ENCODE measurements around the gene CREB1. TPM values are rescaled to one million over a fixed set of nuclear protein-coding genes. Genes with fewer than 3 reads are reported as not detected.

CREB1 gene
- total RNA-seq, 4 donors from 2014 or later = 56.1 to 105 (median 59.2) TPM

DNA sequence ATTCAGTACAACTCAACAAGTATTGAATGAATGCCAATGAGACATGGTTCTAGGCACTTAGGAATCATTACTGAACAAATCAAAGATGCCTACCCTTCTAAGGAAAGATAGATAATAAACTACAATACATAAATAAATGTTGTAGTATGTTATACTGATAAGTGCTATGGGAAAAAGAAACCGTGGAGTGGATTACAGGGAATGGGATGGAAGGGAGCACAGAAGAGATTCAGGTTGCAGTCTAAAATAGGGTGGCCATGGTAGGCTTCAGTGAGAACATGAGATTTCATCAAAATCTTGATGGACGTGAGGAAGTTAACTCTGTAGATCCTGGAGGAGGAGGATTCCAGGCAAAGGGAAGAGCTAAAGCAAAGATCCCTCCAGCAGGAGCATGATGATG, 17.9 kb upstream of the CREB1 start:
- no peak overlapping the region for H3K27ac ChIP-seq
- H3K4me1 ChIP-seq = no peaks in the 10 kb centered on the region
- H3K36me3 ChIP-seq = no peaks in the 10 kb centered on the region
- H3K4me3 ChIP-seq (replicated peaks in 1 of 3) = no peak overlapping the region
- no peak for DNase-seq
- TF ChIP-seq CTCF (IDR thresholded peaks at IDR 0.05) = no peak
- TF ChIP-seq POLR2A (IDR thresholded peaks at IDR 0.05) = no peak
- WGBS, 2 donors = 68 to 80% methylated on average over 2 of the region's 2 CpGs
- no peaks in the 10 kb centered on the region for H3K9me3 ChIP-seq
- no peaks in the 10 kb centered on the region for H3K27me3 ChIP-seq
- intact Hi-C loops (cut with DNase I) = no loop called here

DNA sequence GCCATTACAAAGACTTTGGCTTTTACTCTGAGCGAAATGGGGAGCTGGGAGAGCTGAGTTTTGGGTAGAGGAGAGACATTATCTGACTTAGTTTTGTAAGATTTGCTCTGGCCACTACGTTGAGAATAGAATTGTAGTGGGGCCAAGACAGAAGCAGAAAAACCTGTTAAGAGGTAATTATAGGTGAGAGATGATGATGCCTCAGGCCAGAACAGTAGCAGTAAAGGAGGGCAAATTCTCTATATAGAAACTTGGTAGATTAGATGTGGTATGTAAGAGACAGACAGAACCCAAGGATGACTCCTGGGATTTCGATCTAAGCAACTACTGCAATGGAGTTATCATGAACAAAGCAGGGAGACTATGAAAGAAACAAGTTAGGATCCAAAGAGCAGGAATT, 17.4 kb upstream of the CREB1 start:
- no peak for DNase-seq
- no peak overlapping the region for H3K4me3 ChIP-seq (replicated peaks in 1 of 3)
- TF ChIP-seq CTCF (IDR thresholded peaks at IDR 0.05) (no peak), POLR2A (IDR thresholded peaks at IDR 0.05) (no peak)
- 87 to 93% methylated on average over 3 of the region's 3 CpGs for WGBS, 2 donors
- intact Hi-C loops (cut with DNase I) = no loop called here
- H3K27ac ChIP-seq = no peak overlapping the region
- no peaks in the 10 kb centered on the region for H3K4me1 ChIP-seq
- H3K27me3 ChIP-seq = no peaks in the 10 kb centered on the region
- no peaks in the 10 kb centered on the region for H3K36me3 ChIP-seq
- no peaks in the 10 kb centered on the region for H3K9me3 ChIP-seq

GRCh38 chr2:207513551-207514257, 16.1 kb upstream of the CREB1 start:
- intact Hi-C loops (cut with DNase I) = no loop called here
- no peaks in the 10 kb centered on the region for H3K36me3 ChIP-seq
- no peaks in the 10 kb centered on the region for H3K27me3 ChIP-seq
- H3K4me3 ChIP-seq (replicated peaks in 1 of 3) = no peak overlapping the region
- no peaks in the 10 kb centered on the region for H3K9me3 ChIP-seq
- no peaks in the 10 kb centered on the region for H3K4me1 ChIP-seq
- DNase-seq = no peak
- H3K27ac ChIP-seq = no peak overlapping the region
- WGBS, 2 donors = 78 to 89% methylated on average over 7 of the region's 7 CpGs
- TF ChIP-seq POLR2A (IDR thresholded peaks at IDR 0.05) = no peak
- TF ChIP-seq CTCF (IDR thresholded peaks at IDR 0.05) = no peak

- Histone ChIP-seq H3K4me1 (no peaks in the 10 kb centered on the region), H3K27me3 (no peaks in the 10 kb centered on the region), H3K27ac (no peak overlapping the region), H3K36me3 (no peaks in the 10 kb centered on the region), H3K4me3 (replicated peaks in 1 of 3) (no peak overlapping the region), H3K9me3 (no peaks in the 10 kb centered on the region)
- TF ChIP-seq POLR2A (IDR thresholded peaks at IDR 0.05) (no peak), CTCF (IDR thresholded peaks at IDR 0.05) (no peak)
- WGBS, 2 donors = 92 to 93% methylated on average over 2 of the region's 2 CpGs
- intact Hi-C loops (cut with DNase I) = no loop called here
- DNase-seq = no peak
Observed at GRCh38 chr2:207514451-207514850, 15.3 kb upstream of the CREB1 start.

DNA sequence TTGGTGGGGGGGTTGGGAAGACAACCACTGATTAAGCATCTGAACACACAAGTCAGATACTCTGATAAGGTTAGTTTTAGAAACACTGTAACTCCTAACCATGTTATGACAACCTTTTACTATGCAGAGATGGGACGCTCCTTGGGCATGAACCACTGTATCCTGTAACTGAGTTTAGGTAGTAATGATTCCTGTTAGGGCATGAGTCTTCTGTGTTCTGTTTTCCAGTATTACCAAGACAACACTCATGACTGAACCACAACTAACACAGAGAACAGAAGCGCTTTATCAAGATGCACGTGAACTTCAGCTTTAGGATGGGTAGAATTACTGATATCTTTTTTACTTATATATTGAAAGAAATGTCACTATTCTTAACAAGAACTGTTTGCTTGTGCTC, 14.1 kb upstream of the CREB1 start:
- Histone ChIP-seq H3K27me3 (no peaks in the 10 kb centered on the region), H3K36me3 (no peaks in the 10 kb centered on the region), H3K9me3 (no peaks in the 10 kb centered on the region), H3K27ac (no peak overlapping the region), H3K4me3 (replicated peaks in 1 of 3) (no peak overlapping the region), H3K4me1 (peaks cover 1 to 2% of the 10 kb centered on the region in 2 donors)
- intact Hi-C loops (cut with DNase I) = no loop called here
- TF ChIP-seq POLR2A (IDR thresholded peaks at IDR 0.05) (no peak), CTCF (IDR thresholded peaks at IDR 0.05) (no peak)
- 92 to 95% methylated on average over 3 of the region's 3 CpGs for WGBS, 2 donors
- no peak for DNase-seq

All from thyroid gland (tissue), 4 donors.